GM12874 (cell line): ENCODE data around the gene RPL5.

Source experiments
- CTCF ChIP-seq: IDR thresholded peaks from 2 replicates; pipeline ENCODE4 v1.5.1; 2011; ENCODE audit warnings: low read depth, mild to moderate bottlenecking, control low read depth, low read length, moderate library complexity; ENCODE audit not compliant: insufficient read depth

RPL5 gene

GRCh38 chr1:92791487-92792066 lies 40.3 kb upstream of the RPL5 start:
- TF ChIP-seq CTCF: no peak

- no peak for TF ChIP-seq CTCF
Observed at GRCh38 chr1:92792340-92792782, 39.5 kb upstream of the RPL5 start.

- no peak for TF ChIP-seq CTCF
Observed at GRCh38 chr1:92795166-92795565, 36.7 kb upstream of the RPL5 start.

GRCh38 chr1:92797297-92797696 lies 34.5 kb upstream of the RPL5 start:
- no peak for TF ChIP-seq CTCF

GRCh38 chr1:92797961-92798360 lies 33.9 kb upstream of the RPL5 start:
- no peak for TF ChIP-seq CTCF

- no peak for TF ChIP-seq CTCF
Observed at GRCh38 chr1:92803140-92803887, 28.5 kb upstream of the RPL5 start.

- no peak for TF ChIP-seq CTCF
Observed at GRCh38 chr1:92804721-92805201, 27.1 kb upstream of the RPL5 start.
